Chondrocyte (in vitro differentiated cells): ENCODE results near the gene ASMTL. TPM values are rescaled to one million over a fixed set of nuclear protein-coding genes. Genes with fewer than 3 reads are reported as not detected.

Source experiments
- DNase-seq: peaks from one replicate; pipeline ENCODE4 v3.0.0; 2021; ENCODE audit warnings: mixed read lengths, low spot score
- H3K27ac Mint-ChIP-seq: one replicate; pipeline ENCODE4 v1.8.0; 2021; ENCODE audit warnings: mild to moderate bottlenecking, moderate library complexity, mixed read lengths; ENCODE audit not compliant: unreplicated experiment
- H3K27me3 Mint-ChIP-seq: 2 replicates; pipeline ENCODE4 v1.8.0; 2021; ENCODE audit warnings: low read depth, mixed read lengths
- H3K36me3 Mint-ChIP-seq: 2 replicates; pipeline ENCODE4 v1.8.0; 2021; ENCODE audit warnings: low read depth, mixed read lengths
- H3K4me1 Mint-ChIP-seq: 2 replicates; pipeline ENCODE4 v1.8.0; 2021; ENCODE audit warnings: low read depth, mild to moderate bottlenecking, mixed read lengths
- H3K4me3 Mint-ChIP-seq: one replicate; pipeline ENCODE4 v1.8.0; 2021; ENCODE audit warnings: mild to moderate bottlenecking, moderate library complexity, mixed read lengths; ENCODE audit not compliant: unreplicated experiment
- H3K9me3 Mint-ChIP-seq: 2 replicates; pipeline ENCODE4 v1.8.0; 2021; ENCODE audit warnings: low read depth, mixed read lengths
- CTCF ChIP-seq: fragments of 200-600 bp; sonication (generic); IDR thresholded peaks from 2 replicates; pipeline ENCODE4 v1.5.0; 2021; ENCODE audit warnings: antibody characterized with exemption, mild to moderate bottlenecking, moderate library complexity
- total RNA-seq: library from RNA; stranded (reverse); gene quantifications from 3 replicates; pipeline ENCODE4 v1.2.1, GENCODE V29; 2021

ASMTL gene
- total RNA-seq, 1 donor from 2014 or later, result 19.6 TPM

- Mint-ChIP-seq H3K36me3 (peaks cover 12% of the 10 kb centered on the region), H3K4me3 (peak overlapping the region; percentile 91)
Measured at GRCh38 chrX:1393871-1394615, 58.7 kb downstream of the ASMTL start.

DNA sequence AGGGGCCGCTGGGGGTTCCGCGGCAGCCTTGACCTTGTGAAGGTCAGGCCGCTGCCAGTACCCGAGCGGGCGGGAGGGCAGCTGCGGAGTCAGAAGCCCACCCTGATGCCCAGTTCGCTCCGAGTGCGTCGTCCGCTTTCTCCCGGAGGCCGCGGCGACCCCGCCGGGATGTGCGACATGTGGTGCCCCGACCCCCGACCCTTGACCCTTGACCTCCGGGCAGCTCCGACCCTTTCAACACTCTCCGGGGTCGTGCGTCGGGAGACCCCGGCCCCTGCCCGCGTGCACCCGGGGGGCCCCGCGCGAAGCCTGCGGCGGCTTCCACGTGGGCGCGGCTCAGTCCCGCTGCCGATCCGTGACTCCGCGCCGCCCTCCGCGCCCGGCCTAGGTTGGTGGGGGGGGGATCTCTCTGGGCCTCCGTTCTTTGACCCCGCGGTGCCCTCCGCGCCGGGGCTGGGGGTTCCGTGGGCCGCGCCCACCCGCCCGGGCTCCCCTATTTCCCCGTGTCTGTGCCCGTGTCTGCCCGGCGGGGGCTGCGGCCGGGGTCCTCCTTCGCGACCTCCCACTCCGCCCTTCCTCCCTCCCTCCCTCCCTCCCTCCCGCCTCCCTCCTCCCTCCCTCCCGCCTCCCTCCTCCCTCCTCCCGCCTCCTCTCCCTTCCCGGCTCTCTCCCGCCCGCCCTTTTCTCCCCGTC is 60.2 kb downstream of the ASMTL start:
- DNase-seq, result peak; percentile 91
- Mint-ChIP-seq H3K27me3 (no peaks in the 10 kb centered on the region), H3K27ac (peak overlapping the region; percentile 79), H3K36me3 (peaks cover 26% of the 10 kb centered on the region), H3K4me3 (peak overlapping the region; percentile 91), H3K4me1 (peaks cover 57% of the 10 kb centered on the region), H3K9me3 (no peaks in the 10 kb centered on the region)
- no peak for TF ChIP-seq CTCF

More at GRCh38 chrX:1393871-1394615, 58.7 kb downstream of the ASMTL start:
- H3K4me1 Mint-ChIP-seq, result peaks cover 44% of the 10 kb centered on the region
- no peaks in the 10 kb centered on the region for H3K27me3 Mint-ChIP-seq
- H3K9me3 Mint-ChIP-seq, result no peaks in the 10 kb centered on the region
- TF ChIP-seq CTCF, result no peak
- peak; percentile 8 for DNase-seq
- peak overlapping the region; percentile 79 for H3K27ac Mint-ChIP-seq

DNA sequence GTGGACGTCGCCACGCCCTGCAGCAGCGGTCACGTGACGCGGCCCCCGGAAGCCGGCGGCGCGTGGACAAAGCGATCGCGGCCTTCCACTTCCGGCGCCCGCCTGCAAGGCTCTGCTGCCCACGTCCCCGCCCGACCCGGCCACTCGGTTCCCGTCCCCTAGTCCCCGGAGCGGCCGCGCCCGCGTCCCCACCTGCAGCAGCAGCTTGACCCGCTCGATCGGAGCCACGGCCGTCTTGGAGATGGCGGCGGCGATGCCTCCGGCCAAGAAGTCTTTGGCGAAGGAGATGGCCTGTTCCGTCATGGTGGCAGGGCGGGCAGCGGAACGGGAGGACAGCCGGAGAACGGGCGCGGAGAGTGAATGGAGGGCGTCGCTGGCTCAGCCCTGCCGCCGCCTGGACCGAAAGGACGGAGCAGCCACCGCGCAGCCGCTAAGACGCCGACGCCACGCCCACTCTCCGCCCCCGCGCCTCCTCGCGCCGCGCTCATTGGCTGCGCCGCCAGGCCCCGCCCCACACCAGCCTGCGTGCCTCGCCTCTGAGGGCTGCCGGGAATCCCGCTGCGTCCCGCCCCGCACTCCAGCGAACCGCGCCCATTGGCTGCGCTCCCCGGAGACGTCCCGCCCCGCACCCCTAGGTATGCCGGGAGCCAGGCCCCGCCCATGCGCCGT is 60.9 kb downstream of the ASMTL start, which contains the start of gene SLC25A6:
TSS of gene SLC25A6 (minus strand) at position 407 of the 669 bp plus-strand sequence. CDS start at position 303, 104 bp downstream.
- H3K27ac Mint-ChIP-seq, result peak within 1 kb of the TSS; percentile 92
- peak within 1 kb of the TSS; percentile 91 for H3K4me3 Mint-ChIP-seq
- TF ChIP-seq CTCF, result peak; percentile 56
- peak; percentile 100 for DNase-seq
- peaks cover 57% of the 10 kb centered on the region for H3K4me1 Mint-ChIP-seq
- H3K27me3 Mint-ChIP-seq, result no peaks in the 10 kb centered on the region
- H3K9me3 Mint-ChIP-seq, result no peaks in the 10 kb centered on the region
- H3K36me3 Mint-ChIP-seq, result peaks cover 29% of the 10 kb centered on the region

DNA sequence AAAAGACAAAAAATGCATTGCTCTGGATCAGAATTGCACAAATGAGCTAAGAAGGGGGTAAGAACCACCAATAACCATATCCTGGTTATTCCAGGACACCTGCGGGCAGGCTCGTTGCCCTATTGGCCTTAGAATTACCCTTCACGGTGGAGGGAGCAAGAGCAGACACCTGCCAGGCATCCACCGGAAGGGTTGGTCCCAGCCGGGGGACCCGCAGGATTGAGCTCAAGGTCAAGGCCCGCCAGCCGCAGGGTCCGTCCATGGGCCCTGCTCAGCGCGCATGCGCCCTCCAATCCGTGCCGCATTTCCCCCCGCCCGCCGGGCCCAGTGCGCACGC is 61.4 kb downstream of the ASMTL start:
- Mint-ChIP-seq H3K9me3 (no peaks in the 10 kb centered on the region), H3K27me3 (no peaks in the 10 kb centered on the region), H3K27ac (peak overlapping the region; percentile 92), H3K36me3 (peaks cover 34% of the 10 kb centered on the region), H3K4me3 (peak overlapping the region; percentile 91), H3K4me1 (peaks cover 57% of the 10 kb centered on the region)
- TF ChIP-seq CTCF, result no peak
- no peak for DNase-seq
